ENCODE data around the gene PDCD5.
"Not testable (repeated sequence)": the region's sequence is repeated elsewhere in the genome, so short reads cannot be mapped to it uniquely, and the experiment has no call there.

Gene PDCD5

DNA sequence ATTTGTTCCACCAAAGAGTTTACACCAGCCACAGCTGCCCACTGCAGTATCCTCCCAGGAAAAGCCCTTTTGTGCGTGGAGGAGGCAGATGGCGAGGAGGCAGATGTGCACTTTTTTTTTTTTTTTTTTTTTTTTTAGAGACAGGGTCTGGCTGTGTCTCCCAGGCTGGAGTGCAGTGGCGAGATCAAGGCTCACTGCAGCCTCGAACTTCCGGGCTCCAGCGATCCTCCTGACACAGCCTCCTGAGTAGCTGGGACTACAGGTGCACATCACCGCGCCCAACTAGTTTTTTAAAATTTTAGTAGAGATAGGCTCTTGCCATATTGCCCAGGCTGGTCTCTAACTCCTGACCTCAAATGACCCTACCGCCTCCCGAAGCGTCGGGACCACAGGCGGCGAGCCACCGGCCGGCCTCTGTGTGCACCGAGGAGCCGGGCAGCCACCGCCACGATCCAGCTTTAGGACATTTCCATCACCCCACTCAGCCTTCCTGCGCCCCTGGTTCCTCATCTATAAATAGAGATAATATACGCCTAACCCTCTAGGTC, 563 bp upstream of the PDCD5 start:
- DNase-seq, result no peak

DNA sequence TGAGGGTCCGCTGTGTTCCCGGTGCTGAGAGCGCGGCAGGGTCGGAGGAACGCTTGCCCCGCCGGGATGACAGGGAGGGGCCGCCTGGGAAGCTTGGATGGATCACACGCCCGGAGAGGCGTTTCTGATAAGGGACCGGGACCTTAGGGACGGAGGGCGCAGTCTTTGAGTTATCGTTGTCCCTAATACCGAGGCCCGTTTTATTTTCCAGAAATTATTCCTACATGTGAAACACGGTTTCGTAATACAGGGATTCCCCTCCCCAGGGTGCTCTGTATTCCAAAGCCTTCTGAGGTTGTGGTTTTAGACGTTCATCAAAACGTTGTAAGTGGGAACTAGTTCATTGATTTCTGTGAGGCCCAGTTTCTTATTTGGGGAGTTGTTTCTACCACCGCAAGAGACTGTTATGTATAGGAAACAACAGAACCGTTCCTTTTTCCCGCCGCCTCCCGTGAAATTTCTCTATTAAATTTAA, 752 bp downstream of the PDCD5 start:
- DNase-seq, result peak; percentile 59

DNA sequence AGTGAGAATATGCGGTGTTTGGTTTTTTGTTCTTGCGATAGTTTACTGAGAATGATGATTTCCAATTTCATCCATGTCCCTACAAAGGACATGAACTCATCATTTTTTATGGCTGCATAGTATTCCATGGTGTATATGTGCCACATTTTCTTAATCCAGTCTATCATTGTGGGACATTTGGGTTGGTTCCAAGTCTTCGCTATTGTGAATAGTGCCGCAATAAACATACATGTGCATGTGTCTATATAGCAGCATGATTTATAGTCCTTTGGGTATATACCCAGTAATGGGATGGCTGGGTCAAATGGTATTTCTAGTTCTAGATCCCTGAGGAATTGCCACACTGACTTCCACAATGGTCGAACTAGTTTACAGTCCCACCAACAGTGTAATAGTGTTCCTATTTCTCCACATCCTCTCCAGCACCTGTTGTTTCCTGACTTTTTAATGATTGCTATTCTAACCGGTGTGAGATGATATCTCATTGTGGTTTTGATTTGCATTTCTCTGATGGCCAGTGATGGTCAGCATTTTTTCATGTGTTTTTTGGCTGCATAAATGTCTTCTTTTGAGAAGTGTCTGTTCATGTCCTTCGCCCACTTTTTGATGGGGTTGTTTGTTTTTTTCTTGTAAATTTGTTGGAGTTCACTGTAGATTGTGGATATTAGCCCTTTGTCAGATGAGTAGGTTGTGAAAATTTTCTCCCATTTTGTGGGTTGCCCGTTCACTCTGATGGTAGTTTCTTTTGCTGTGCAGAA, 6.9 kb downstream of the PDCD5 start:
- DNase-seq, result not testable (repeated sequence)

DNA sequence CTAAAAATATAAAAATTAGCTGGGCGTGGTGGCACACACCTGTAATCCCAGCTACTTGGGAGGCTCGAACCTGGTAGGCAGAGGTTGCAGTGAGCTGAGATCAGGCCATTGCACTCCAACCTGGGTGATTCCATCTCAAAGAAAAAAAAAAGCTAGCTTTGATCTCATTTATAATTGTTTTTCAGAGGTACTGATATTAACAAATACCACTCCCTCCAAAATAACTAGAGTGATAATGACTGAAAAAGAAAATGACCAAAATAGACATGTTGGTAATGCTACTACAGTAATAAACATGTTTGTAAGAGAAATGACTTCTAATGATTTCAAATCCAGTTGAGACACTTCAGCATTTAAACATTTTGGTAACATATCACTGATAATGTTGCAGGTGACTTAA, 13.0 kb downstream of the PDCD5 start:
- no peak for DNase-seq

DNA sequence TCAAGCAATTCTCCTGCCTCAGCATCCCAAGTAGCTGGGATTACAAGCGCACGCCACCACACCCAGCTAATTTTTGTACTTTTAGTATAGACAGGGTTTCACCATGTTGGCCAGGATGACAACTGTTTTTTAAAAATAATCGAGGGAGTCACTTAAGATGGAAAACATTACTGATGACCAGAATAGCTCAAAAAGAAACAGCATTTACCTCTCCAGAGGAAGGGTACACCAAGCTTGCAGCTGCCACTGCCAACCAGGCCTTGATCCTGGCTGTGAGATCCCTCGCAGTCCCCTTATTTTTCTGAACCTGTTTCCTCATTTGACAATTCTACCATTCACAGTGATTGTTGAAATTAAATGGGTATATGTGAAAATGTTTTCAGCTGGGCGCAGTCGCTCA, 14.5 kb downstream of the PDCD5 start:
- DNase-seq, result no peak

DNA sequence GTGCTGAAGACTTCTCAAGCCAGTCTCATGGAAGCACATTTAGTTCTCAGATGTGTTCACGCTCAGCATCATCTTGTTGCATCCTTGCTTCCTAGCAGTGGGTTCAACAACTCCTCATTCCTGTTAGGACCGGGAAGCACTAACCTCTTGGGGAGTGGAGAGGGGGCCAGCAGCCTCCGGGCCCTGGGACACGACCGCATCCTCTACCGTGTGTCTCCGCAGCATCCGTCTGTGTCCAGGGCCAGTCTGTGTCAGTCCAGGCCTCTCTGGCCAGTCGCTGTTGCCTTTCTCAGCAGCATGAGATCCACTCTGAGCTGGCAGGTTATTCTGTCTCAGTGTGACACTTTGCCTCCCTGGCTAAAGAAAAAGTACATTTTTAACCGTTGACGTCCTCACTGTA, 17.0 kb downstream of the PDCD5 start:
- no peak for DNase-seq

DNA sequence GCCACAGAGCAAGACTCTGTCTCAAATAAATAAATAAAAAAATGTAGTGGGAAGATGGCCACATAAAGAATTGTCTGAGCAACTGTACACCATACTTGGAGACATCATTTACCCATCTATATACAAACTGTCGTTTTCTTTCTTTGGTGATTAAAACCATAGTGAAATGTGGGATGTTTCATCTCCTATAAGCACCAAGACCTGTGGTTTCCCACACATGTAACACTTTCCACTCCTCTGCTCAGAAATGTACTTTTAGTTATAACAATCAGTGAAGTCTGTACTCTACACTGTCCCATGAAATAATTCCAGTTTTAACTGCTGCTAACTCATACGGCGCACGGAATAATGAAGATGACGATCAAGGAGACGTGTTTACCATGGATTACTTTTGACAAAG, 18.3 kb downstream of the PDCD5 start:
- DNase-seq, result no peak

DNA sequence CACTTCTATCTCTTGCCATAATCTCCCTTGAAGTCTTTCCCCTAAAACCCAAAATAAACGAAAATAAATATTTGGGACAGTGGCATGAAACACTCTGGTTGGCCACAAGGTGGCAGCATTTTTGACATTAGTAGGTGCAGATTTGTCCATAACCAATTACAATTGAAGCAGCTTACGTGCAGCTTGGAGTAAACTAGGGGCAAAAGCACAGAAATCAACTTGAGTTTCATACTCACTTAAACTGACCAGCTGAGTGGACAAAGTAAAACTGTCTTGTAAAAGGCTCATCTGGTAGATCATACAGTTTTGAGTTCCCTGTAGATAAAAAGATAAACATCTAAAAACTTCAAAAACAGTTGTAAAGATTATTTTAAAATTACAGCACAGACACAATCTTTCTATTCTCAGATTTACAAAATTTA, 18.8 kb downstream of the PDCD5 start:
- DNase-seq, result peak; percentile 57

DNA sequence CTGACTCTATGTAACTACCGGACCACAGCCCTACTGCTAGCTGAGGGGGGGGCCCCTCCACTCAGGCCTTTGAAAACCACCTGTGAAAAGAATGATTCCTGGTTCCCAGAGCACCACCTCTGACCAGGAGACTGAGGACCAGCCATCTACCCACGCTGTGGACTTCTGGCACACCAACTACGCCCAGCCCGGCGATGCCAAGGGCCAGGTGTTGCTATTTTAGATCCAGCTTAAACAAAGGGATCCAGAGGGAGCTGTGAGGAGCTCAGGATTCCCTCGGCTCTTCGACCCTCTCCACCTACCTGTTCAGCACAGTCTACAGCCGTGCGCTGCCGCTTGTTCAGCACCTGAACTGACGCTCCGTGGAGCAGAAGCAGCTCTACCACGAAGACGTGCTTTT, 23.0 kb downstream of the PDCD5 start:
- DNase-seq, result no peak

DNA sequence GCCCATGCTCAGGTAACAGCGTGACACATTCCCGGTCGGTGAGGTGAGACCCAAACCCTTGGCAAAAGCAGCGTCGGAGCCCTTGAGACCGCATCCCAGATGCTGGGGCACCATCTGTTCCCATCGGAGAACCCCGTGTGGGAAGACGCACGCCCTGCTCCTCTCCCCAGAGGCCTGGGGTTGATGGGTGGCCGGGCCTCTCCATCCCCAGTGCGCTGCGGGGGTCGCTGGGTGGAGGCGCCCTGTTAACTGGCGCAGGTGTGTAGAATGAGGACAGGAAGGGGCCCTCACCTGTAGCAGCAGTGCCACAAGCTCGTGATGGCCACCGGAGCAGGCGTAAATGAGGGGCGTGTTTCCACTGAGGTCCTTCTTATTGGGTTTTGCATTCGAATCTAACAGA, 24.6 kb downstream of the PDCD5 start:
- DNase-seq, result no peak

DNA sequence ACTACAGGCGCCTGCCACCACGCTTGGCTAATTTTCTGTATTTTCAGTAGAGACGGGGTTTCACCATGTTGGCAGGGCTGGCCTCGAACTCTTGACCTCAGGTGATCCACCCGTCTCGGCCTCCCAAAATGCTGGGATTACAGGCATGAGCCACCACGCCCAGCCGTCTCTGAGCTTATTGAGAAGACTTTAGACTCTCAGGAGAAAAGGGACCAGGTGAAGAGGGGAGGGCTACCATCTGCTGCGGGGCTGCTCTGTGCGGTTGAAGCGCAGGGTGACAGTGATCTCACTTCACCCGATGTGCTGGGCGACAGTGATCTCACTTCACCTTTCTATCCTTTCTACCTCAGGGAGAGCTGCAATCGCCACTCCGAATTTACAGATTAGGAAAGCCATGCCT, 25.3 kb downstream of the PDCD5 start:
- no peak for DNase-seq

DNA sequence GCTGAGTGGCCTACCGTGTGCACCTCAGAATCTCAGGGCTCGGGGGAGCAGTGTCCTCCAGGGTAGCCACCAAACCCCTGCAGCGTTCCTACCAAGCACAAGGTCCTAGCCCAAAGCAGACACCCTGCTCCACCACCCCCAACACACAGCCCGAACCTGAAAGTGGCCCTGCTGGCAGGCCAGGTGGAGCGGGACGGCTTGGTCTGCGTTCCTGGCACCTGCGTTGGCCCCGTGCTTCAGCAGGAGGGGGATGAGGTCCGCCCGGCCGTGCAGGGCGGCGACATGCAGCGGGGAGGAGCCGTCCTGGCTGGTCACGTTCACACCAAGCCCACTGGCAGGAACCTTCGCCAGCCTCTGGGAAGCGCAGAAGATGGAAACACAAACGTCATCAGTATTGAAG, 26.5 kb downstream of the PDCD5 start:
- DNase-seq, result no peak

DNA sequence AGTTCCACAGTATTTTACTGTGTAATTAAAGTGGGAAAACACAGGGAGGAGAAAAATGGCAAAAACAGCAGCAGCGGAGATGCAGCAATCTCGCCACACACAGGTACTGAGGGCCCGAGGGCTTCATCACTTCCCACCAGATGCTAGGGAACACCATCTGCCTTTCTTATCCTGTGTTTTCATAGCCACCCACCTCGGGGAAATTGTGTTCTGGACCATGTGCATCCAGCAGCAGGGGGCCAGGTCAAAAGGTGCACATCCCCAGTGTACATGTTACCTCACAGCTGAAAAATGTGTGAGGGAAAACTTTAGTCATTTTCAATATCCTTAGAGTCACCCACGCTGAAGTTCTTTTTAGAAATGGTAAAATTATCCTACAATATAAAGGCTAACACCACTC, 30.2 kb downstream of the PDCD5 start:
- no peak for DNase-seq

DNA sequence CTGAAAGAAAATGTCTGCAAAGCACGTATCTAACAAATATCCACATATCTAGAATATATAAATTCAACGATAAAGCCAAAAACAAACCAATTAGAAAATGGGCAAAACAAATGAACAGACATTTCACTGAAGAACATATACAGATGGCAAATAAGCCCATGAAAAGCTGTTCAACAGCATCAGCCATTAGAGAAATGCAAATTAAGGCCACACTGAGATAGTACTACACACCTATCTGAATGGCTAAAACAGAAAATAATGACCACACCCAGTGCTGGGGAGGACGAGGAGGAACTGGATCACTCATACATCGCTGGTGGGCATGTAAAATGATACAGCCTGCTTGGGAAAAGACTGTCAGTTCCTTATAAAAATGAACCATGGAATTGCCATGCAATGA, 32.0 kb downstream of the PDCD5 start:
- DNase-seq, result no peak

DNA sequence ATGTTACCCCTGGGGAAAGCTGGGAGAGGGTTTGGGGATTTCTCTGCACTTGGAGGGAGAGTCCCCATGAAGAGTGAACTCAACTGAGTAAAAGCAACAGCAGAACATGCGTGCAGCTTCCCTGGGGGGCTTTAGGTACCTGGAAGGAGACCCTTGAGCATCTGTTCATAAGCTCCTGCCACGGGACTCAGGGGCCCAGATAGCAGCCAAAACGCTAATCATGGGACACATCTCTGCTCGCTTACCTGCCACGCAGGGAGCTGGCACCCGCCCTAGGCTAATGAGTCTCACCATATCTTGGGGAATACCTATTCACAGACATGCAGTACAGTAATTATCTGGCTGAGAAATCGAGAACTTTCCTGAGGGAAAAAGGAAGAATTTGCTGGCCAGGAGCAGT, 33.9 kb downstream of the PDCD5 start:
- no peak for DNase-seq

DNA sequence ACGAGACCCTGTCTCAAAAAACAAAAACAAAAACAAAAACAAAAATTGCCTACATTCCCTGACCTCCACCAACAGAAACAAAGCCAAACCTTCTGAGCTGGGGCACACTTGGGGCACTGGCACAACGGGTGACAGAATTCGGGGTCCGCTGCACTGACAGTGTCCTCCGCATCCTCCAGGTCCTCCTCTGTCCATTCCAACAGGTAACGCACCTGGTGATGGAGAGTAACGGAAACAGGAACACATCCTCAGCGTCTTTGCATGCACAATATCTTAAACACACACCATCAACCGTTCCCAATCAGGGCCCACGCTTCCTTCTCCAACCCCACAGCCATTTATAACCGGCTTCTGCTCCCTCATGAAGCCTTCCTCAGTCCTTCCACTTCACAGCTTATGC, 34.6 kb downstream of the PDCD5 start:
- no peak for DNase-seq

DNA sequence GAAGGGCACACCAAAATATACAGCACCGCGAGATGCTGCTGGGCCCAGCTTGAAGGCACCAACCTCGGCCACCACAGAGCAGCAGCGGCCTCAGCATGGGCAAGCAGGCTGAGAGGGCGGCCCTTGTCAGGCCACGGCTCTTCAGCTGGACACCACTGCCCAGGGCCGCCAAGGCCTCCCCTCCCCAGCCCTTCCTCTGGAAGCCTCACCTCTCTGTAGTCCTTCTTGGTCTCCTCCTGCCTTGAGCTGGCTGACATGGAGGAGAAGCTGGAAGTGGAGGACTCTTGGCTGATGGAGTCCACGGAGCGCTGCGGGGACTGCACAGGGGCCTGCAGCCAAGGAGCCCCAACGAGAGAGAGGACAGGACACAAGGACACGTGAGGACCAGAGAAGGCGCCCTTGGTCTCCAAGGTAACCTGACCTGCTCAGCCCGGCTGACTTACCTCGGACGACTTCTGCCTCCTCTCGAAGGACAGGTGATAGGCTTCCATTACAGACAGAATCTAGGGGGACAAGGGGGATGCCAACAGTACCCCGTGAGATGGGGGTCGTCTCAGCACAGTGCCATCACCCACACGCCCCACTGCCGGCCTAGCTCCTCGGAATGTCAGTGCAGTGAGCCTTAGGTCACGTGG, 38.2 kb downstream of the PDCD5 start:
- no peak for DNase-seq

DNA sequence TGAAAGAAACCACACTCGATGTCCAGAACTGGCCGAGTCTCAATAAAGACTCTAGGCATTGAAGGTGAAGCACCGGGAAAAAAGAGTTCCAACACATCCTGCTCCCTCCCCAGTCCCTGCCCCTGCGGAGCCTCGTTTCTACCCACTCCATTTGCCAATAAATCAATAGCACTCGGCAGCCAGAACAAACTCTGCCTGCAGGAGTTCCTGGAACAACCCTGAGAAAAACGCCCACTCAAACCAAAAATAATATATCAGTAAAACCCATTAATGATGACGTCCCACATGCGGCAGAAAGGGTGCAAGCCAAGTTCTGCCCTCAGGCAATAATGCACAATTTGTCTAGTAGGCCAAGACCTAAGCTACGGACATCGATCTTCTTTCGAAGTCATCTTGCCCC, 41.0 kb downstream of the PDCD5 start:
- DNase-seq, result no peak

DNA sequence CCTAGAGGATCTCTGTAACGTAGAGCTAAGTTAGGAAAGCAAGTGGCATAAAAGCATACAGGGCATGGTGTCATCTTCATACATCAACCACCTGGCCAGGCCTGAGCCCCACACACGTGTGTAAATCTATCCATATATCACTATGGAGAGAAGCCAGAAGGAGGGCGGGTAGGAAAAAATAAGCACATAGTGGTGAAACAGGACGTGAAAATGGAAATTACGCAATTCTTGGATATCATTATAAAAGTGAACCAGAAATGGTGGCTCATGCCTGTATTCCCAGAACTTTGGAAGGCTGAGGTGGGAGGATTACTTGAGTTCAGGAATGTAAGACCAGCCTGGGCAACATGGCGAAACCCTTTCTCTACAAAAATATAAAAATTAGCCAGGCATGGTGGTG, 43.4 kb downstream of the PDCD5 start:
- DNase-seq, result peak; percentile 39

DNA sequence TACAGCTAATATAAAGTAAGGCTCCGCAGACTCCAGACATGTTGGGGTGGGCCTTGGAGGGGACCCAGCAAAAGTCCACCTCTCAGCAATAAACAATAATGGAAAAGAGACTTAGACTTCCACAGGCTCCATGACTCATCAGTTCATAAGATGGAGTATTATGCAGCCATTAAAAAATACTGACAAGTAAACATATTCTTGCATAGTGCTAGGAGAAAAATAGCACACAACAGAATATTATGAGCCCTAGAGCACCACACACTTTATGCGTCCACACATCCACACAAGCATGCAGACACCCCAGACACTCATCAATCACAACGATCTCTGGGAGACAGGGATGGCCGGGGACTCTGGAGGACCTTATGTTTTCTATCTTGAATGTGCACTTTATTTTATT, 46.0 kb downstream of the PDCD5 start:
- no peak for DNase-seq

DNA sequence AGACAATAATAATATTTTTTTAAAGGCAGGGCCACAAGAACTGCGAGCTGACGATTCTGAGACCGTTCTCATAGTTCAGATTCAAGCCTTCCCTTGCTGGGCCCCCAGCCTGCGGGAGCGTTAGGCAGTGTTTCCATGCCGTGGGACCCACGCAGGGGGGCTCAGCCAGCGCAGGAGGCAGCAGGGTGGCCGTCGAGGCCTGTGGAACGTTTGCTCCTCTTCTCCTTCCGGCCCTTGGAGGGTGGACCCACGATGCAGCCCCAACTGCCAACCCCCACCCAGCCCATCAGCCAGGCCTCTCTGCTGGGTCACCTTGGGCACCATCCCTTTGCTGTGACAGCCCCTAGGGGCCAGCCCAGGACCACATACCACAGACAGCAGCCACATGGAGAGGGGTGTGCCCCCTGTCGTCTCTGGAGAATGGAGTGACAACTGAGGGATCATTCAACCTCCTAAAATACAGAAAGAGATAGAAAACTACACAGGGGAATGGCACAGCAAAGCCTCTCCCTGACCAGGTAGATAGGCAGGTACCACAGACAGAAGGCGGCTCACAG, 46.8 kb downstream of the PDCD5 start:
- no peak for DNase-seq

DNA sequence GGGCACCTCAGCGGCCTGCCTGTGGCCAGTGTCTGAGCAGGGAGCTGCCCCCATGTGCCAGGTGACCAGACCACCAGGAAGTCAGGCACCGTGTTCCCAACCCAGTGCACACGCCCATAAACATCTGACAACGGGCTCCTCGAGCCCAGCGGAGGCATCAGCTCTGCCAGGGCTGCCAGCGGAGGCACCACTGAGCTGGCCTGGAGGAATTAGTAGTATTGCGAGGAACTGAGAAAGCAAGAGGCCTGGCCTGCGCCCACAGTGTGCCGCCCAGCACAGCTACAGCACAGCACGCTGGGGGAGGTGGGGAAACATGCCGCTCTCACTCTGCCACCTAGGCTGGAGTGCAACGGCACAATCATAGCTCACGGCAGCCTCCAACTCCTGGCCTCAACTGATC, 49.3 kb downstream of the PDCD5 start:
- DNase-seq, result peak; percentile 41

DNA sequence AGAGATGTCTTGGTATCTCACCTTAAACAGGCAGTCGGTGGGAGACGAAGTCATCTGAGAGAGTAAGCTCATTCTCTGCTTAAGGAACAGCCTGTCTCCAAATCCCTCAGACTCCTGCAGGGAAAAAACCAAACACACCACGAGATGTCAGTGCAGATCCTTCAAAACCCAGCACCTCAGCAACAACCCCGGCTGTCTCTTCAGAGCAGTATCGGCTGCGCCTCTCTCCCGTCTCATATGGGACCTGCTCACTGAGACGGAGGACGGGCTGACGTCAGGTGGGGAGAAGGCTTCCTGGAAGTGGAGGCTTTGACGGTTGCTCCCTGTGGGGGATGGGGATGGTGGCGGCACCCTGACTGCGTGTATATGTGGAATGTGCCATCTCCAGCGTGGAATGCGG, 50.4 kb downstream of the PDCD5 start:
- no peak for DNase-seq
